ENCODE measurements around the gene LRRC75B. TPM values are rescaled to one million over a fixed set of nuclear protein-coding genes. Genes with fewer than 3 reads are reported as not detected.

LRRC75B gene
- total and polyA plus RNA-seq, 4 donors: 4.4 to 17.9 (median 11.1) TPM

- ATAC-seq (ENCODE audit: insufficient read depth, low FRiP score) (no peak), DNase-seq (no peak)
- Histone ChIP-seq H3K9me3 (ENCODE audit: control insufficient read depth in 4 of 4, insufficient read depth in 3 of 4, low read length in 3 of 4) (no peaks in the 10 kb centered on the region), H3K4me1 (ENCODE audit: control insufficient read depth in 5 of 5, insufficient read depth in 5 of 5, low read length in 5 of 5) (peaks cover 0 to 17% (median 10%) of the 10 kb centered on the region in 5 donors), H3K36me3 (ENCODE audit: control insufficient read depth in 4 of 4, insufficient read depth in 4 of 4, low read length in 4 of 4) (peaks cover 11 to 43% (median 23%) of the 10 kb centered on the region in 4 donors), H3K9ac (ENCODE audit: insufficient read depth in 1 of 2, low read length in 2 of 2) (no peak overlapping the region), H3K27me3 (ENCODE audit: control insufficient read depth in 3 of 3, insufficient read depth in 3 of 3, low read length in 2 of 3) (no peaks in the 10 kb centered on the region), H3K4me3 (no peak overlapping the region), H3K27ac (ENCODE audit: low read depth in 1 of 2, low read length in 1 of 2) (no peak overlapping the region)
- 64 to 78% methylated on average over 4 of the region's 4 CpGs for WGBS, 2 donors
- TF ChIP-seq CTCF (IDR thresholded peaks at IDR 0.05; ENCODE audit: control extremely low read depth, extremely low read depth): no peak
Measured at GRCh38 chr22:24559471-24559870, 33.4 kb downstream of the LRRC75B start.

GRCh38 chr22:24555165-24556039 is 37.5 kb downstream of the LRRC75B start, which contains the start of gene SNRPD3:
Gene SNRPD3, plus strand, starts transcription at chr22:24555999. Its CDS starts 1,676 bp downstream, at chr22:24557675.
- Histone ChIP-seq H3K9me3 (ENCODE audit: control insufficient read depth in 4 of 4, insufficient read depth in 3 of 4, low read length in 3 of 4) (no peaks in the 10 kb centered on the region), H3K27me3 (ENCODE audit: control insufficient read depth in 3 of 3, insufficient read depth in 3 of 3, low read length in 2 of 3) (no peaks in the 10 kb centered on the region), H3K36me3 (ENCODE audit: control insufficient read depth in 4 of 4, insufficient read depth in 4 of 4, low read length in 4 of 4) (peaks cover 0 to 27% (median 26%) of the 10 kb centered on the region in 4 donors), H3K9ac (ENCODE audit: insufficient read depth in 1 of 2, low read length in 2 of 2) (peak within 1 kb of the TSS; percentile 76 to 84), H3K4me1 (ENCODE audit: control insufficient read depth in 5 of 5, insufficient read depth in 5 of 5, low read length in 5 of 5) (peaks cover 11 to 24% (median 19%) of the 10 kb centered on the region in 5 donors), H3K4me3 (peak within 1 kb of the TSS; percentile 97), H3K27ac (ENCODE audit: low read depth in 1 of 2, low read length in 1 of 2) (peak within 1 kb of the TSS; percentile 97 to 99)
- TF ChIP-seq CTCF (IDR thresholded peaks at IDR 0.05; ENCODE audit: control extremely low read depth, extremely low read depth): no peak
- ATAC-seq (ENCODE audit: insufficient read depth, low FRiP score) (peak; percentile 94), DNase-seq (peak; percentile 100)
- WGBS, 2 donors: 0 to 1% methylated on average over 59 of the region's 59 CpGs

GRCh38 chr22:24554313-24555164 is 38.3 kb downstream of the LRRC75B start, which contains the start of gene GUCD1:
Gene GUCD1, minus strand, starts transcription at chr22:24555138. Its CDS starts 147 bp downstream, at chr22:24554991.
- no peaks in the 10 kb centered on the region for H3K27me3 ChIP-seq (ENCODE audit: control insufficient read depth in 3 of 3, insufficient read depth in 3 of 3, low read length in 2 of 3)
- H3K27ac ChIP-seq (ENCODE audit: low read depth in 1 of 2, low read length in 1 of 2): peak within 1 kb of the TSS; percentile 97 to 99
- no peak for TF ChIP-seq CTCF (IDR thresholded peaks at IDR 0.05; ENCODE audit: control extremely low read depth, extremely low read depth)
- peak within 1 kb of the TSS; percentile 76 to 84 for H3K9ac ChIP-seq (ENCODE audit: insufficient read depth in 1 of 2, low read length in 2 of 2)
- H3K4me1 ChIP-seq (ENCODE audit: control insufficient read depth in 5 of 5, insufficient read depth in 5 of 5, low read length in 5 of 5): peaks cover 9 to 24% (median 19%) of the 10 kb centered on the region in 5 donors
- peaks cover 0 to 31% (median 28%) of the 10 kb centered on the region in 4 donors for H3K36me3 ChIP-seq (ENCODE audit: control insufficient read depth in 4 of 4, insufficient read depth in 4 of 4, low read length in 4 of 4)
- ATAC-seq (ENCODE audit: insufficient read depth, low FRiP score) (no peak), DNase-seq (peak; percentile 59 to 61 (median 60))
- H3K9me3 ChIP-seq (ENCODE audit: control insufficient read depth in 4 of 4, insufficient read depth in 3 of 4, low read length in 3 of 4): no peaks in the 10 kb centered on the region
- WGBS, 2 donors: 0% methylated on average over 52 to 64 of the region's 64 CpGs
- peak within 1 kb of the TSS; percentile 97 for H3K4me3 ChIP-seq

All from lung (tissue), 12 donors.